GM23338 (cell line): ENCODE measurements around the gene YPEL5. TPM values are rescaled to one million over a fixed set of nuclear protein-coding genes. Genes with fewer than 3 reads are reported as not detected.

ENCODE experiments used
- ATAC-seq: fragments of 200-7000 bp; cut with Tn5 transposase; 3 replicates; pipeline ENCODE4 v1.9.1; 2020
- DNase-seq: peaks from one replicate; pipeline ENCODE4 v3.0.0-alpha.2; 2015; ENCODE audit warnings: low spot score
- H2AFZ ChIP-seq: fragments of 200-600 bp; sonication (generic); 2 replicates; pipeline ENCODE4 v1.8.0; 2016; ENCODE audit warnings: antibody characterized with exemption, mild to moderate bottlenecking, moderate library complexity
- H3F3A ChIP-seq: fragments of 200-600 bp; sonication (generic); replicated peaks from 2 replicates; pipeline ENCODE4 v1.8.0; 2017; ENCODE audit warnings: antibody characterized with exemption, mixed run types, low read depth
- H3K27ac ChIP-seq: fragments of 200-600 bp; sonication (generic); 2 replicates; pipeline ENCODE4 v1.6.1; 2016; ENCODE audit warnings: low read depth
- H3K27me3 ChIP-seq: fragments of 200-600 bp; sonication (generic); 2 replicates; pipeline ENCODE4 v1.8.0; 2016; ENCODE audit warnings: mild to moderate bottlenecking, mixed run types, moderate library complexity; ENCODE audit not compliant: insufficient read depth
- H3K36me3 ChIP-seq: fragments of 200-600 bp; sonication (generic); 2 replicates; pipeline ENCODE4 v1.8.0; 2016; ENCODE audit warnings: mild to moderate bottlenecking; ENCODE audit not compliant: insufficient read depth
- H3K4me1 ChIP-seq: fragments of 200-600 bp; sonication (generic); 2 replicates; pipeline ENCODE4 v1.8.0; 2016; ENCODE audit warnings: mild to moderate bottlenecking, moderate library complexity; ENCODE audit not compliant: insufficient read depth
- H3K4me2 ChIP-seq: fragments of 200-600 bp; sonication (generic); 2 replicates; pipeline ENCODE4 v1.7.1; 2017; ENCODE audit warnings: mixed run types
- H3K4me3 ChIP-seq: fragments of 200-600 bp; sonication (generic); 2 replicates; pipeline ENCODE4 v1.6.1; 2016; ENCODE audit warnings: mixed run types
- H3K79me2 ChIP-seq: fragments of 200-600 bp; sonication (generic); replicated peaks from 2 replicates; pipeline ENCODE4 v1.8.0; 2017; ENCODE audit warnings: mild to moderate bottlenecking; ENCODE audit not compliant: insufficient read depth
- H3K9me2 ChIP-seq: fragments of 200-600 bp; sonication (generic); 2 replicates; pipeline ENCODE4 v1.8.0; 2017; ENCODE audit not compliant: insufficient read depth
- H4K20me1 ChIP-seq: fragments of 200-600 bp; sonication (generic); replicated peaks from 2 replicates; pipeline ENCODE4 v1.8.0; 2017; ENCODE audit warnings: mild to moderate bottlenecking; ENCODE audit not compliant: insufficient read depth
- H3K27ac Mint-ChIP-seq: 2 replicates; pipeline ENCODE4 v1.8.0; 2020; ENCODE audit warnings: inconsistent platforms, mild to moderate bottlenecking, moderate library complexity, mixed read lengths
- H3K27me3 Mint-ChIP-seq: 3 replicates; pipeline ENCODE4 v1.8.0; 2022; ENCODE audit warnings: low read depth, mild to moderate bottlenecking, moderate library complexity, mixed read lengths, inconsistent platforms; ENCODE audit not compliant: insufficient read depth, poor library complexity
- H3K36me3 Mint-ChIP-seq: 3 replicates; pipeline ENCODE4 v1.8.0; 2021; ENCODE audit warnings: low read depth, mild to moderate bottlenecking, inconsistent platforms, moderate library complexity, mixed read lengths
- H3K4me1 Mint-ChIP-seq: 3 replicates; pipeline ENCODE4 v1.8.0; 2020; ENCODE audit warnings: mild to moderate bottlenecking, inconsistent platforms, mixed read lengths
- H3K4me3 Mint-ChIP-seq: 3 replicates; pipeline ENCODE4 v1.8.0; 2021; ENCODE audit warnings: moderate library complexity, mild to moderate bottlenecking, inconsistent platforms, mixed read lengths
- H3K9me3 Mint-ChIP-seq: 3 replicates; pipeline ENCODE4 v1.8.0; 2020; ENCODE audit warnings: moderate library complexity, mild to moderate bottlenecking, inconsistent platforms, mixed read lengths
- CREB1 ChIP-seq: fragments of 250-450 bp; sonication (Bioruptor Pico); IDR thresholded peaks from 2 replicates; pipeline ENCODE4 v1.5.0; 2020; ENCODE audit warnings: low read depth, mild to moderate bottlenecking, moderate library complexity
- CTCF ChIP-seq, 2 experiments: fragments of 200-600 bp in 1 of 2; sonication (generic) in 1 of 2; conservative IDR thresholded peaks; 2 replicates each; pipeline versions ENCODE4 v1.5.1 to v1.6.1; 2016 to 2017; ENCODE audit warnings: antibody characterized with exemption in 2 of 2, low read depth in 2 of 2, mild to moderate bottlenecking in 2 of 2, moderate library complexity in 1 of 2
- EZH2 ChIP-seq: fragments of 200-600 bp; sonication (generic); IDR thresholded peaks from one replicate; pipeline ENCODE4 v1.8.0; 2017; ENCODE audit warnings: antibody characterized with exemption, mild to moderate bottlenecking, low read depth; ENCODE audit not compliant: unreplicated experiment
- EZH2phosphoT487 ChIP-seq: fragments of 200-600 bp; sonication (generic); IDR thresholded peaks from one replicate; pipeline ENCODE4 v1.8.1; 2018; ENCODE audit warnings: antibody characterized with exemption; ENCODE audit not compliant: unreplicated experiment
- JUNB ChIP-seq: IDR thresholded peaks from one replicate; pipeline ENCODE4 v1.6.1; 2016; ENCODE audit warnings: antibody characterized with exemption; ENCODE audit not compliant: unreplicated experiment
- NANOG ChIP-seq: IDR thresholded peaks from 2 replicates; pipeline ENCODE4 v1.6.1; 2016; ENCODE audit warnings: antibody characterized with exemption, borderline replicate concordance
- POLR2AphosphoS5 ChIP-seq: IDR thresholded peaks from 2 replicates; pipeline ENCODE4 v1.6.1; 2016; ENCODE audit warnings: antibody characterized with exemption, low read depth
- REST ChIP-seq: IDR thresholded peaks from one replicate; pipeline ENCODE4 v1.6.1; 2018; ENCODE audit warnings: antibody characterized with exemption; ENCODE audit not compliant: unreplicated experiment
- ZNF114 ChIP-seq: fragments of 250-450 bp; sonication (Bioruptor Pico); IDR thresholded peaks from 2 replicates; pipeline ENCODE4 v1.5.0; 2020; ENCODE audit warnings: mild to moderate bottlenecking, moderate library complexity
- ZNF331 ChIP-seq: fragments of 250-450 bp; sonication (Bioruptor Pico); IDR thresholded peaks from 2 replicates; pipeline ENCODE4 v1.5.0; 2020; ENCODE audit warnings: low read depth, mild to moderate bottlenecking, moderate library complexity
- ZNF462 ChIP-seq: fragments of 250-450 bp; sonication (Bioruptor Pico); IDR thresholded peaks from 2 replicates; pipeline ENCODE4 v1.5.0; 2020; ENCODE audit warnings: mild to moderate bottlenecking, moderate library complexity
- polyA plus RNA-seq: library from polyadenylated mRNA; unstranded; fragments of >200 nt; fragmentation: Nextera tagmentation; extraction: Ambion mirVana; gene quantifications from 2 replicates; pipeline ENCODE4 v1.2.1, GENCODE V29; 2016
- total RNA-seq: library from RNA; depleted of rRNA; stranded (reverse); fragments of >200 nt; shearing (Covaris generic); gene quantifications from 2 replicates; pipeline ENCODE4 v1.2.3, GENCODE V29; 2014

Gene YPEL5
- total and polyA plus RNA-seq, 2 experiments from 2014 or later = 24.9 to 31.1 TPM

- Histone ChIP-seq H3K27me3 (no peaks in the 10 kb centered on the region), H3K36me3 (no peaks in the 10 kb centered on the region), H3F3A (no peaks in the 10 kb centered on the region), H2AFZ (no peak overlapping the region; the same call in 1 of the 2 replicates), H3K79me2 (no peaks in the 10 kb centered on the region), H3K27ac (no peak overlapping the region), H3K4me3 (no peak overlapping the region), H3K4me2 (no peak overlapping the region), H3K9me2 (peaks cover 7% of the 10 kb centered on the region; the same call in 1 of the 2 replicates), H3K4me1 (no peaks in the 10 kb centered on the region), H4K20me1 (no peaks in the 10 kb centered on the region)
- Mint-ChIP-seq H3K27me3 (no peaks in the 10 kb centered on the region), H3K4me1 (no peaks in the 10 kb centered on the region), H3K36me3 (no peaks in the 10 kb centered on the region), H3K27ac (no peak overlapping the region), H3K4me3 (no peak overlapping the region), H3K9me3 (no peaks in the 10 kb centered on the region)
- ATAC-seq (no peak), DNase-seq (no peak)
- no peak for TF ChIP-seq ZNF114 (CRISPR knock-in tag)
- no peak for TF ChIP-seq POLR2AphosphoS5
- TF ChIP-seq EZH2phosphoT487 = no peak
- no peak for TF ChIP-seq JUNB
- TF ChIP-seq ZNF331 (CRISPR knock-in tag) = no peak
- TF ChIP-seq ZNF462 (CRISPR knock-in tag) = no peak
Measured at GRCh38 chr2:30184035-30184434, 37.2 kb downstream of the YPEL5 start.

- H2AFZ ChIP-seq = no peak overlapping the region
- ATAC-seq = no peak
- no peak overlapping the region for H3K27ac Mint-ChIP-seq
- no peak for TF ChIP-seq JUNB
- no peak for TF ChIP-seq REST
- TF ChIP-seq EZH2 = no peak
- TF ChIP-seq CTCF (conservative IDR thresholded peaks at IDR 0.05; ENCODE audit: low read depth in 2 of 2) = no peak
- no peak for TF ChIP-seq NANOG
- TF ChIP-seq CREB1 (CRISPR knock-in tag) = no peak
Measured at GRCh38 chr2:30185178-30185577, 38.4 kb downstream of the YPEL5 start.

More at GRCh38 chr2:30185178-30185577, 38.4 kb downstream of the YPEL5 start:
- Histone ChIP-seq H4K20me1 (no peaks in the 10 kb centered on the region), H3F3A (no peaks in the 10 kb centered on the region), H3K27ac (no peak overlapping the region), H3K4me2 (no peak overlapping the region), H3K4me1 (no peaks in the 10 kb centered on the region), H3K4me3 (no peak overlapping the region), H3K27me3 (no peaks in the 10 kb centered on the region), H3K79me2 (no peaks in the 10 kb centered on the region), H3K9me2 (peaks cover 7% of the 10 kb centered on the region; the same call in 1 of the 2 replicates), H3K36me3 (no peaks in the 10 kb centered on the region)
- Mint-ChIP-seq H3K4me1 (no peaks in the 10 kb centered on the region), H3K27me3 (no peaks in the 10 kb centered on the region), H3K9me3 (peaks cover 9% of the 10 kb centered on the region; the same call in 1 of the 3 replicates), H3K4me3 (no peak overlapping the region), H3K36me3 (peaks cover 5% of the 10 kb centered on the region; the same call in 1 of the 3 replicates)
- no peak for DNase-seq
